ENCODE data around the gene CHSY3. TPM values are rescaled to one million over a fixed set of nuclear protein-coding genes. Genes with fewer than 3 reads are reported as not detected.

Gene CHSY3
- total RNA-seq, 6 experiments from 2014 or later, result 1.2 to 4.6 (median 1.4) TPM

- intact Hi-C loops (cut with DNase I), result no loop called here
- ATAC-seq, result peak; percentile 5 to 39 (median 31)
- no peak for TF ChIP-seq POLR2A (IDR thresholded peaks at IDR 0.05)
- TF ChIP-seq, protein P1, sequence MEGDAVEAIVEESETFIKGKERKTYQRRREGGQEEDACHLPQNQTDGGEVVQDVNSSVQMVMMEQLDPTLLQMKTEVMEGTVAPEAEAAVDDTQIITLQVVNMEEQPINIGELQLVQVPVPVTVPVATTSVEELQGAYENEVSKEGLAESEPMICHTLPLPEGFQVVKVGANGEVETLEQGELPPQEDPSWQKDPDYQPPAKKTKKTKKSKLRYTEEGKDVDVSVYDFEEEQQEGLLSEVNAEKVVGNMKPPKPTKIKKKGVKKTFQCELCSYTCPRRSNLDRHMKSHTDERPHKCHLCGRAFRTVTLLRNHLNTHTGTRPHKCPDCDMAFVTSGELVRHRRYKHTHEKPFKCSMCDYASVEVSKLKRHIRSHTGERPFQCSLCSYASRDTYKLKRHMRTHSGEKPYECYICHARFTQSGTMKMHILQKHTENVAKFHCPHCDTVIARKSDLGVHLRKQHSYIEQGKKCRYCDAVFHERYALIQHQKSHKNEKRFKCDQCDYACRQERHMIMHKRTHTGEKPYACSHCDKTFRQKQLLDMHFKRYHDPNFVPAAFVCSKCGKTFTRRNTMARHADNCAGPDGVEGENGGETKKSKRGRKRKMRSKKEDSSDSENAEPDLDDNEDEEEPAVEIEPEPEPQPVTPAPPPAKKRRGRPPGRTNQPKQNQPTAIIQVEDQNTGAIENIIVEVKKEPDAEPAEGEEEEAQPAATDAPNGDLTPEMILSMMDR (IDR thresholded peaks at IDR 0.05), result peak in 1 of 4 donors; percentile 0
- peak overlapping the region; percentile 61 to 71 (median 63) for H3K4me3 ChIP-seq
- WGBS (ENCODE audit: insufficient coverage, low coverage, low lambda C conversion rate, missing lambda C conversion rate), result no CpG with 5 or more reads among the region's 105 CpGs
- H3K27ac ChIP-seq, result peak overlapping the region; percentile 48 to 49 (median 49)
- H3K9me3 ChIP-seq, result no peaks in the 10 kb centered on the region
- no peaks in the 10 kb centered on the region for H3K36me3 ChIP-seq
- no peaks in the 10 kb centered on the region for H3K27me3 ChIP-seq
- DNase-seq, result peak; percentile 32 to 60 (median 55)
- H3K4me1 ChIP-seq, result peaks cover 0 to 14% (median 0%) of the 10 kb centered on the region in 4 donors
Observed at GRCh38 chr5:129904667-129905472, 605 bp downstream of the CHSY3 start.

GRCh38 chr5:129905473-129906176 is 1.4 kb downstream of the CHSY3 start:
- DNase-seq (peak in 2 of 3 donors; percentile 25 to 45), ATAC-seq (no peak)
- Histone ChIP-seq H3K4me1 (peaks cover 0 to 14% (median 0%) of the 10 kb centered on the region in 4 donors), H3K36me3 (no peaks in the 10 kb centered on the region), H3K9me3 (no peaks in the 10 kb centered on the region), H3K4me3 (peak overlapping the region; percentile 61 to 71 (median 63)), H3K27ac (peak overlapping the region in 1 of 3 donors; percentile 51), H3K27me3 (no peaks in the 10 kb centered on the region)
- TF ChIP-seq, protein P1 (IDR thresholded peaks at IDR 0.05), result no peak
- TF ChIP-seq POLR2A (IDR thresholded peaks at IDR 0.05), result no peak
- intact Hi-C loops (cut with DNase I), result no loop called here
- WGBS (ENCODE audit: insufficient coverage, low coverage, low lambda C conversion rate, missing lambda C conversion rate), result 5% methylated on average over 21 of the region's 37 CpGs

GRCh38 chr5:129906177-129906887 is 2.1 kb downstream of the CHSY3 start:
- ATAC-seq (peak; percentile 57 to 69 (median 61)), DNase-seq (peak; percentile 42 to 75 (median 59))
- intact Hi-C loops (cut with DNase I), result no loop called here
- Histone ChIP-seq H3K9me3 (no peaks in the 10 kb centered on the region), H3K4me3 (peak overlapping the region; percentile 61 to 71 (median 63)), H3K27ac (peak overlapping the region in 1 of 3 donors; percentile 51), H3K36me3 (no peaks in the 10 kb centered on the region), H3K27me3 (no peaks in the 10 kb centered on the region), H3K4me1 (peaks cover 0 to 14% (median 0%) of the 10 kb centered on the region in 4 donors)
- WGBS (ENCODE audit: insufficient coverage, low coverage, low lambda C conversion rate, missing lambda C conversion rate), result 3% methylated on average over 15 of the region's 20 CpGs
- TF ChIP-seq POLR2A (IDR thresholded peaks at IDR 0.05), result no peak
- TF ChIP-seq, protein P1 (IDR thresholded peaks at IDR 0.05), result no peak

GRCh38 chr5:129909225-129909624 is 5.0 kb downstream of the CHSY3 start:
- Histone ChIP-seq H3K27me3 (no peaks in the 10 kb centered on the region), H3K4me3 (no peak overlapping the region), H3K4me1 (peaks cover 0 to 14% (median 0%) of the 10 kb centered on the region in 4 donors), H3K36me3 (no peaks in the 10 kb centered on the region), H3K27ac (no peak overlapping the region), H3K9me3 (no peaks in the 10 kb centered on the region)
- no peak for DNase-seq
- 89% methylated on average over 1 of the region's 1 CpG for WGBS (ENCODE audit: insufficient coverage, low coverage, low lambda C conversion rate, missing lambda C conversion rate)
- intact Hi-C loops (cut with DNase I), result no loop called here
- TF ChIP-seq, protein P1 (IDR thresholded peaks at IDR 0.05), result no peak
- no peak for TF ChIP-seq POLR2A (IDR thresholded peaks at IDR 0.05)
- no peak for ATAC-seq
